NT2/D1 (cell line): ENCODE measurements around the gene GLDN.

Experiments
- SUZ12 ChIP-seq: IDR thresholded peaks from 2 replicates; pipeline ENCODE4 v1.6.1; 2011; ENCODE audit not compliant: insufficient read length, insufficient read depth; ENCODE audit errors: extremely low read depth
- YY1 ChIP-seq: IDR thresholded peaks from 2 replicates; pipeline ENCODE4 v1.6.1; 2011; ENCODE audit not compliant: insufficient read length, insufficient read depth
- ZNF274 ChIP-seq: IDR thresholded peaks from 2 replicates; pipeline ENCODE4 v1.6.1; 2011; ENCODE audit warnings: mild to moderate bottlenecking, low read depth, low read length

- no peak for TF ChIP-seq SUZ12
- no peak for TF ChIP-seq YY1
- no peak for TF ChIP-seq ZNF274
Measured at GRCh38 chr15:51327081-51327480, 14.4 kb upstream of the GLDN start.
